B cell (primary cell): ENCODE measurements around the gene STAT5A. TPM values are rescaled to one million over a fixed set of nuclear protein-coding genes. Genes with fewer than 3 reads are reported as not detected.
A peak's percentile ranks its signal among the peaks of the same experiment; 100 is the strongest.

Experiments used
- ATAC-seq: fragments of 200-7000 bp; cut with Tn5 transposase; one replicate; pipeline ENCODE4 v1.10.0; 2021; ENCODE audit warnings: low read depth, mild to moderate bottlenecking, moderate number of reproducible peaks, moderate library complexity
- CTCF ChIA-PET: fragments of 350-600 bp; sonication (Branson Sonifier 250); formaldehyde crosslinking; loops from one replicate; lab custom pipeline; 2021; ENCODE audit warnings: antibody characterized with exemption, inconsistent platforms; lab: Charles Lee
- POLR2A ChIA-PET: fragments of 350-600 bp; sonication (Branson Sonifier 250); formaldehyde crosslinking; loops from one replicate; lab custom pipeline; 2021; ENCODE audit warnings: antibody characterized with exemption; lab: Charles Lee
- DNase-seq: peaks from one replicate; pipeline ENCODE4 v3.0.0; 2013
- H2AFZ ChIP-seq: 2 replicates; pipeline ENCODE4 v1.6.1; 2012; ENCODE audit warnings: mild to moderate bottlenecking, low read depth, low read length; ENCODE audit not compliant: insufficient read depth, poor library complexity, severe bottlenecking
- H3K27ac ChIP-seq, 2 donors: 1 replicate in 1 of 2; 2 replicates in 1 of 2; pipeline ENCODE4 v1.5.1; 2012 to 2013; ENCODE audit warnings: low read length in 2 of 2, mild to moderate bottlenecking in 2 of 2, moderate library complexity in 1 of 2
- H3K27me3 ChIP-seq, 4 experiments: fragments of 200-600 bp in 1 of 4; sonication (generic) in 1 of 4; replicated peaks in 1 of 4; 1 replicate in 2 of 4; 2 replicates in 2 of 4; pipeline versions ENCODE4 v1.6.1 to v1.7.0; 2013 to 2016; ENCODE audit warnings: low read length in 3 of 4, mild to moderate bottlenecking in 2 of 4, mixed read lengths in 1 of 4, moderate library complexity in 1 of 4; ENCODE audit not compliant: insufficient read depth in 4 of 4, control insufficient read depth in 3 of 4; ENCODE audit errors: control extremely low read depth in 1 of 4
- H3K36me3 ChIP-seq, 2 experiments: replicated peaks in 1 of 2; 1 replicate in 1 of 2; 2 replicates in 1 of 2; pipeline versions ENCODE4 v1.6.1 to v1.7.1; 2013; ENCODE audit warnings: low read length in 1 of 2; ENCODE audit not compliant: insufficient read depth in 2 of 2, control insufficient read depth in 1 of 2; ENCODE audit errors: control extremely low read depth in 1 of 2, extremely low read depth in 1 of 2
- H3K4me1 ChIP-seq, 2 donors: fragments of 200-600 bp in 1 of 2; sonication (generic) in 1 of 2; 1 replicate in 1 of 2; 2 replicates in 1 of 2; pipeline versions ENCODE4 v1.5.1 to v1.6.1; 2013 to 2017; ENCODE audit warnings: low read length in 2 of 2; ENCODE audit not compliant: control insufficient read depth in 2 of 2, insufficient read depth in 2 of 2
- H3K4me2 ChIP-seq: replicated peaks from 2 replicates; pipeline ENCODE3; 2012; ENCODE audit warnings: mild to moderate bottlenecking, low read depth, low read length; ENCODE audit not compliant: poor library complexity, severe bottlenecking
- H3K4me3 ChIP-seq, 5 experiments: fragments of 200-600 bp in 1 of 5; sonication (generic) in 1 of 5; 1 replicate in 3 of 5; 2 replicates in 2 of 5; pipeline versions ENCODE4 v1.5.1 to v1.7.0; 2011 to 2016; ENCODE audit warnings: low read length in 4 of 5, mild to moderate bottlenecking in 4 of 5, low read depth in 2 of 5, control low read depth in 1 of 5, moderate library complexity in 1 of 5; ENCODE audit not compliant: insufficient read depth in 1 of 5; ENCODE audit errors: control extremely low read depth in 1 of 5, extremely low read depth in 1 of 5
- H3K79me2 ChIP-seq: fragments of 200-600 bp; sonication (generic); one replicate; pipeline ENCODE4 v1.6.0; 2016; ENCODE audit warnings: low read length; ENCODE audit not compliant: control insufficient read depth, insufficient read depth
- H3K9ac ChIP-seq: fragments of 200-600 bp; sonication (generic); 2 replicates; pipeline ENCODE4 v1.6.1; 2017; ENCODE audit warnings: mild to moderate bottlenecking, low read length, moderate library complexity
- H3K9me3 ChIP-seq, 3 donors: one replicate each; pipeline versions ENCODE4 v1.6.1 to v1.7.1; 2013; ENCODE audit warnings: low read length in 2 of 3; ENCODE audit not compliant: control insufficient read depth in 2 of 3, insufficient read depth in 1 of 3; ENCODE audit errors: control extremely low read depth in 1 of 3
- H4K20me1 ChIP-seq: 2 replicates; pipeline ENCODE4 v1.6.0; 2012; ENCODE audit warnings: mild to moderate bottlenecking, low read length; ENCODE audit not compliant: insufficient read depth, control insufficient read depth, poor library complexity, severe bottlenecking
- H3K27ac Mint-ChIP-seq: one replicate; pipeline ENCODE4 v1.8.0; 2021; ENCODE audit warnings: mixed read lengths
- H3K27me3 Mint-ChIP-seq: one replicate; pipeline ENCODE4 v1.8.0; 2021; ENCODE audit warnings: mixed read lengths
- H3K4me1 Mint-ChIP-seq: one replicate; pipeline ENCODE4 v1.8.0; 2021; ENCODE audit warnings: mixed read lengths
- H3K4me3 Mint-ChIP-seq: one replicate; pipeline ENCODE4 v1.8.0; 2021; ENCODE audit warnings: mixed read lengths
- H3K9me3 Mint-ChIP-seq: one replicate; pipeline ENCODE4 v1.8.0; 2022; ENCODE audit warnings: mixed read lengths; ENCODE audit not compliant: insufficient read depth
- CTCF ChIP-seq: fragments of 200-600 bp; IDR thresholded peaks from one replicate; pipeline ENCODE4 v1.8.0; 2022; ENCODE audit warnings: antibody characterized with exemption, mild to moderate bottlenecking
- EZH2 ChIP-seq: IDR thresholded peaks from 2 replicates; pipeline ENCODE4 v1.6.1; 2012; ENCODE audit warnings: borderline replicate concordance, low read depth, mild to moderate bottlenecking, moderate library complexity, low read length; ENCODE audit not compliant: insufficient read depth, poor library complexity, severe bottlenecking
- WGBS: methylation state at CpG from one replicate; pipeline ENCODE4 v1.1.5; 2013; ENCODE audit warnings: missing lambda C conversion rate; ENCODE audit not compliant: insufficient coverage; 5-methylcytosine and 5-hydroxymethylcytosine counted together
- intact Hi-C: fragments of 100-400 bp; cut with micrococcal nuclease; formaldehyde crosslinking; loops from one replicate; pipeline ENCODE4 v1.10.0; 2022
- polyA plus RNA-seq: library from polyadenylated mRNA; depleted of rRNA; stranded (reverse); fragments of >200 nt; gene quantifications from 2 replicates; pipeline ENCODE4 v1.2.3, GENCODE V29; 2012
- total RNA-seq, 2 donors: library from RNA; stranded (reverse); fragments of 120-200 nt in 1 of 2; gene quantifications; 1 replicate in 1 of 2; 2 replicates in 1 of 2; pipeline versions ENCODE4 v1.2.3 to v1.2.4, GENCODE V29; 2013 to 2022

The STAT5A gene
- total and polyA plus RNA-seq, 2 donors (not counting 1 experiment from before 2014, with no cell fraction given) = 48.8 to 110 TPM

- no peak for ATAC-seq
- no peak overlapping the region for H3K9ac ChIP-seq
- ChIA-PET CTCF (interaction anchor here (0.9 to 3.7 kb wide), 5 partner anchors 24 to 331 kb away, joined by 3 to 21 read pairs (median 4); partner anchors contain the start of genes ACLY, STAT5A and STAT5B), POLR2A (interaction anchor here (1.1 to 2.1 kb wide), 3 partner anchors 26 to 139 kb away, joined by 4 to 8 read pairs (median 7); partner anchors contain the start of genes STAT5A and STAT5B)
- no peak for TF ChIP-seq CTCF
- no peak for TF ChIP-seq EZH2
- H3K27ac ChIP-seq = no peak overlapping the region
- no peak overlapping the region for H3K4me2 ChIP-seq
- Mint-ChIP-seq H3K9me3 (no peaks in the 10 kb centered on the region), H3K27ac (peak overlapping the region; percentile 75), H3K27me3 (no peaks in the 10 kb centered on the region), H3K4me3 (peak overlapping the region; percentile 56), H3K4me1 (peaks cover 44% of the 10 kb centered on the region)
- H3K4me3 ChIP-seq = no peak overlapping the region
- no peaks in the 10 kb centered on the region for H3K36me3 ChIP-seq
- H4K20me1 ChIP-seq = no peaks in the 10 kb centered on the region
- intact Hi-C loops = loop anchor here (2.0 to 5.0 kb wide), 2 partner anchors 39 to 58 kb away; partner anchors contain the start of genes GHDC and STAT5A
- H3K9me3 ChIP-seq = no peaks in the 10 kb centered on the region
- DNase-seq = no peak
- H2AFZ ChIP-seq = no peak overlapping the region
- peaks cover 73% of the 10 kb centered on the region for H3K79me2 ChIP-seq
- H3K27me3 ChIP-seq = no peaks in the 10 kb centered on the region
- WGBS = 83% methylated on average over 4 of the region's 14 CpGs
- peaks cover 20 to 24% of the 10 kb centered on the region in 2 donors for H3K4me1 ChIP-seq
Measured at GRCh38 chr17:42249681-42250446, 38.4 kb upstream of the STAT5A start.

- no peak overlapping the region for H2AFZ ChIP-seq
- no peak overlapping the region for H3K27ac ChIP-seq
- Mint-ChIP-seq H3K4me1 (peaks cover 51% of the 10 kb centered on the region), H3K4me3 (no peak overlapping the region), H3K27me3 (no peaks in the 10 kb centered on the region), H3K27ac (no peak overlapping the region), H3K9me3 (no peaks in the 10 kb centered on the region)
- peaks cover 20 to 24% of the 10 kb centered on the region in 2 donors for H3K4me1 ChIP-seq
- DNase-seq (no peak), ATAC-seq (no peak)
- no peaks in the 10 kb centered on the region for H4K20me1 ChIP-seq
- intact Hi-C loops = no loop called here
- H3K27me3 ChIP-seq = no peaks in the 10 kb centered on the region
- CTCF ChIA-PET = interaction anchor here (0.7 to 2.0 kb wide), 7 partner anchors 23 to 284 kb away, joined by 3 to 4 read pairs (median 3); partner anchors contain the start of gene STAT5A
- no peak overlapping the region for H3K4me3 ChIP-seq
- no peak for TF ChIP-seq CTCF
- TF ChIP-seq EZH2 = no peak
- no peak overlapping the region for H3K9ac ChIP-seq
- no peaks in the 10 kb centered on the region for H3K9me3 ChIP-seq
- POLR2A ChIA-PET = interaction anchor here (0.7 kb wide), 2 partner anchors 11 to 792 kb away, joined by 3 to 4 read pairs; no protein-coding TSS in a partner anchor
- no peak overlapping the region for H3K4me2 ChIP-seq
- WGBS = no CpG with 5 or more reads among the region's 2 CpGs
- peaks cover 73% of the 10 kb centered on the region for H3K79me2 ChIP-seq
- H3K36me3 ChIP-seq = no peaks in the 10 kb centered on the region
Measured at GRCh38 chr17:42251115-42251514, 37.2 kb upstream of the STAT5A start.
